Neural progenitor cell (in vitro differentiated cells): ENCODE results near the gene OPCML. TPM values are rescaled to one million over a fixed set of nuclear protein-coding genes. Genes with fewer than 3 reads are reported as not detected.

Experiments used
- DNase-seq: peaks from one replicate; pipeline ENCODE4 v3.0.0-alpha.2; 2016; ENCODE audit warnings: low spot score
- H2AFZ ChIP-seq: fragments of 200-600 bp; sonication (generic); replicated peaks from 2 replicates; pipeline ENCODE4 v1.6.1; 2016; ENCODE audit warnings: antibody characterized with exemption
- H3F3A ChIP-seq: fragments of 200-600 bp; sonication (generic); 2 replicates; pipeline ENCODE4 v1.6.1; 2016; ENCODE audit warnings: antibody characterized with exemption, low read depth
- H3K27ac ChIP-seq: fragments of 200-600 bp; sonication (generic); 2 replicates; pipeline ENCODE4 v1.5.1; 2016; ENCODE audit warnings: mild to moderate bottlenecking
- H3K27me3 ChIP-seq: fragments of 200-600 bp; sonication (generic); 2 replicates; pipeline ENCODE4 v1.6.1; 2016; ENCODE audit warnings: mild to moderate bottlenecking, moderate library complexity
- H3K36me3 ChIP-seq: fragments of 200-600 bp; sonication (generic); 2 replicates; pipeline ENCODE4 v1.5.1; 2016
- H3K4me1 ChIP-seq: fragments of 200-600 bp; sonication (generic); 2 replicates; pipeline ENCODE4 v1.6.1; 2016; ENCODE audit warnings: mixed run types
- H3K4me2 ChIP-seq: fragments of 200-600 bp; sonication (generic); 2 replicates; pipeline ENCODE4 v1.6.1; 2016
- H3K4me3 ChIP-seq: fragments of 200-600 bp; sonication (generic); 2 replicates; pipeline ENCODE4 v1.5.1; 2016
- H3K79me2 ChIP-seq: fragments of 200-600 bp; sonication (generic); 2 replicates; pipeline ENCODE4 v1.6.1; 2016; ENCODE audit warnings: low read depth
- H3K9ac ChIP-seq: fragments of 200-600 bp; sonication (generic); 2 replicates; pipeline ENCODE4 v1.6.1; 2016
- H3K9me3 ChIP-seq: fragments of 200-600 bp; sonication (generic); 2 replicates; pipeline ENCODE4 v1.5.1; 2016; ENCODE audit warnings: low read depth
- H4K20me1 ChIP-seq: fragments of 200-600 bp; sonication (generic); 2 replicates; pipeline ENCODE4 v1.6.1; 2016; ENCODE audit warnings: low read depth
- H3K27ac Mint-ChIP-seq: 3 replicates; pipeline ENCODE4 v1.8.0; 2021; ENCODE audit warnings: mixed read lengths
- H3K27me3 Mint-ChIP-seq: 2 replicates; pipeline ENCODE4 v1.8.0; 2022; ENCODE audit warnings: low read depth, mild to moderate bottlenecking, inconsistent platforms, moderate library complexity, mixed read lengths; ENCODE audit not compliant: insufficient read depth
- H3K36me3 Mint-ChIP-seq: 3 replicates; pipeline ENCODE4 v1.8.0; 2021; ENCODE audit warnings: mixed read lengths
- H3K4me1 Mint-ChIP-seq: 3 replicates; pipeline ENCODE4 v1.8.0; 2021; ENCODE audit warnings: mixed read lengths
- H3K4me3 Mint-ChIP-seq: 3 replicates; pipeline ENCODE4 v1.8.0; 2021; ENCODE audit warnings: mild to moderate bottlenecking, moderate library complexity, mixed read lengths
- H3K9me3 Mint-ChIP-seq: 3 replicates; pipeline ENCODE4 v1.8.0; 2020; ENCODE audit warnings: mixed read lengths
- CTCF ChIP-seq: fragments of 200-600 bp; sonication (generic); IDR thresholded peaks from 2 replicates; pipeline ENCODE4 v1.5.1; 2017; ENCODE audit warnings: antibody characterized with exemption, mild to moderate bottlenecking
- EZH2 ChIP-seq: fragments of 200-600 bp; sonication (generic); IDR thresholded peaks from 2 replicates; pipeline ENCODE4 v1.6.1; 2017; ENCODE audit warnings: antibody characterized with exemption, mild to moderate bottlenecking, moderate library complexity
- EZH2phosphoT487 ChIP-seq: fragments of 200-600 bp; sonication (generic); IDR thresholded peaks from 2 replicates; pipeline ENCODE4 v1.6.1; 2017; ENCODE audit warnings: antibody characterized with exemption
- total RNA-seq: library from RNA; depleted of rRNA; stranded (reverse); fragments of >200 nt; gene quantifications from 2 replicates; pipeline ENCODE4 v1.2.3, GENCODE V29; 2015; ENCODE audit warnings: low replicate concordance

OPCML gene
- total RNA-seq, 1 donor from 2014 or later = 0.02 TPM

- no peak overlapping the region for H3K4me3 Mint-ChIP-seq
- no peak overlapping the region for H3K4me2 ChIP-seq
- H3K27me3 ChIP-seq = no peaks in the 10 kb centered on the region
- no peaks in the 10 kb centered on the region for H3K9me3 ChIP-seq
- TF ChIP-seq EZH2phosphoT487 (no peak), EZH2 (no peak), CTCF (no peak)
- H3K9ac ChIP-seq = no peak overlapping the region
- no peak for DNase-seq
- no peak overlapping the region for H2AFZ ChIP-seq
- no peaks in the 10 kb centered on the region for H3K79me2 ChIP-seq
- H3K9me3 Mint-ChIP-seq = no peaks in the 10 kb centered on the region
- no peak overlapping the region for H3K4me3 ChIP-seq
- peak overlapping the region; percentile 39 for H3K27ac Mint-ChIP-seq
- no peak overlapping the region for H3K27ac ChIP-seq
- H3F3A ChIP-seq = no peaks in the 10 kb centered on the region
- H3K4me1 ChIP-seq = peaks cover under 1% of the 10 kb centered on the region
- no peaks in the 10 kb centered on the region for H3K36me3 ChIP-seq
- H3K4me1 Mint-ChIP-seq = peaks cover 27% of the 10 kb centered on the region
- H3K27me3 Mint-ChIP-seq = peaks cover 10% of the 10 kb centered on the region
- no peaks in the 10 kb centered on the region for H4K20me1 ChIP-seq
- no peaks in the 10 kb centered on the region for H3K36me3 Mint-ChIP-seq
Observed at GRCh38 chr11:133046252-133046651, 486.0 kb downstream of the OPCML start.

GRCh38 chr11:133041928-133042882, 490.1 kb downstream of the OPCML start:
- Histone ChIP-seq H3K79me2 (no peaks in the 10 kb centered on the region), H3F3A (no peaks in the 10 kb centered on the region), H4K20me1 (no peaks in the 10 kb centered on the region), H3K9ac (no peak overlapping the region), H3K4me2 (no peak overlapping the region), H3K4me3 (no peak overlapping the region), H3K27ac (no peak overlapping the region), H2AFZ (no peak overlapping the region), H3K4me1 (no peaks in the 10 kb centered on the region), H3K36me3 (no peaks in the 10 kb centered on the region), H3K9me3 (no peaks in the 10 kb centered on the region), H3K27me3 (no peaks in the 10 kb centered on the region)
- no peak overlapping the region for H3K27ac Mint-ChIP-seq
- DNase-seq = no peak
- no peak overlapping the region for H3K4me3 Mint-ChIP-seq
- peaks cover 25% of the 10 kb centered on the region for H3K4me1 Mint-ChIP-seq
- H3K9me3 Mint-ChIP-seq = no peaks in the 10 kb centered on the region
- TF ChIP-seq EZH2phosphoT487 = no peak
- no peak for TF ChIP-seq CTCF
- no peak for TF ChIP-seq EZH2
- H3K36me3 Mint-ChIP-seq = no peaks in the 10 kb centered on the region
- peaks cover 12% of the 10 kb centered on the region for H3K27me3 Mint-ChIP-seq

GRCh38 chr11:133041181-133041580, 491.1 kb downstream of the OPCML start:
- TF ChIP-seq EZH2phosphoT487 (no peak), CTCF (no peak), EZH2 (no peak)
- Mint-ChIP-seq H3K27me3 (peaks cover 10% of the 10 kb centered on the region), H3K4me1 (peaks cover 22% of the 10 kb centered on the region), H3K27ac (no peak overlapping the region), H3K36me3 (no peaks in the 10 kb centered on the region), H3K9me3 (no peaks in the 10 kb centered on the region), H3K4me3 (no peak overlapping the region)
- no peaks in the 10 kb centered on the region for H3F3A ChIP-seq
- DNase-seq = no peak
- no peak overlapping the region for H3K27ac ChIP-seq
- no peak overlapping the region for H2AFZ ChIP-seq
- no peaks in the 10 kb centered on the region for H3K36me3 ChIP-seq
- H3K4me3 ChIP-seq = no peak overlapping the region
- H3K4me2 ChIP-seq = no peak overlapping the region
- H3K79me2 ChIP-seq = no peaks in the 10 kb centered on the region
- no peak overlapping the region for H3K9ac ChIP-seq
- no peaks in the 10 kb centered on the region for H4K20me1 ChIP-seq
- no peaks in the 10 kb centered on the region for H3K27me3 ChIP-seq
- no peaks in the 10 kb centered on the region for H3K9me3 ChIP-seq
- H3K4me1 ChIP-seq = no peaks in the 10 kb centered on the region
